Measurements from ENCODE around the gene FHAD1. TPM values are rescaled to one million over a fixed set of nuclear protein-coding genes. Genes with fewer than 3 reads are reported as not detected.
"Not testable (repeated sequence)": the region's sequence is repeated elsewhere in the genome, so short reads cannot be mapped to it uniquely, and the experiment has no call there.

Gene FHAD1
- total RNA-seq, 4 donors from 2014 or later: 0.96 TPM; not detected in 3

GRCh38 chr1:15370268-15370667, 123.2 kb downstream of the FHAD1 start:
- ATAC-seq (ENCODE audit: low FRiP score) (no peak), DNase-seq (ENCODE audit: low spot score) (no peak)
- no peak for TF ChIP-seq CTCF (IDR thresholded peaks at IDR 0.05)

- TF ChIP-seq CTCF (IDR thresholded peaks at IDR 0.05): no peak
- no peak for ATAC-seq (ENCODE audit: low FRiP score)
- no peak for DNase-seq (ENCODE audit: low spot score)
These were observed 123.9 kb downstream of the FHAD1 start for GRCh38 chr1:15370781-15371520.

DNA sequence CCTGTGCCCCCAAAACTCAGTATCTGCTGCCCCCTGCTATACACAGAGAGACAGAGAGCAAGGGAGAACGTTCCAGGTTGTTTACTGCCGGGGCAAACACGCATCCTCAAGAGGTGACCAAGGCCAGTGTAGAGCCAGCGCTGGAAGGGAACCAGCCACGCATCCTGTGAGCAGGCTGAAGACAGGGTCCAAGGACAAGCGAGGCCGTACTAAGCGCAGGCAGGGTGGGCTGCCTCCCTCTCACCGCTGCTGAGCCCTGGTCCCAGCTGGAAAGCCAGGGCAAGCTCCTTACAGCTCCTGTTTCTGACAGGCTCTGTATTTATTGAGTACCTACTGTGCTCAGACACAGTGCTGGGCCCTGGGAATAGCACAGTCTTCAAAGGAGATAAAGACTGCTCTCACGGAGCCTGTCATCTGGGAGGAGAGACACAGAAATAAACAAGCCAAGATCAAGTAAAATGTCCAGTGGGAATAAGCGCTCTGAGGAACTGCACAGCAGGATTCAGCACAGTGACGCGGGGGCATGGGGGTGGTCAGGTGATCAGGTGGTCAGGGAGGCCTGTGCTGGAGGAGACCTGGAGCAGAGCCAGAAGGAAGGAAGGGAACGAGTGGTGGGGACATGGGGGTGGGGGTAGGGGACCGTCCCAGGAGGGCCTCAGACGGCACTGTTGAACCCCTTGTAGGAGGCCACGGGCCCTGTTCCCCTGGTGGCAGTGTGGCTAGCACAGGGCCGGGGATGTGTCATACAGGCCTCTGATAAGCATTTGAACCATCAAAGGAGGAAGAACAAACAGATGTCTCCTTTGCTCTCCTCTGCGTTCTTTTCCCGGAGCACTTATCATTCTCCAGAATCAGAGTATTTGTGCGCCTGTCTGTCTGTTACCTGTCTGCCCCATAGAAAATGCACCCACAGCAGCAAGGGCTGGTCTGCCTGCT, 124.9 kb downstream of the FHAD1 start:
- DNase-seq (ENCODE audit: low spot score): no peak
- ATAC-seq (ENCODE audit: low FRiP score): no peak
- TF ChIP-seq CTCF (IDR thresholded peaks at IDR 0.05): no peak

DNA sequence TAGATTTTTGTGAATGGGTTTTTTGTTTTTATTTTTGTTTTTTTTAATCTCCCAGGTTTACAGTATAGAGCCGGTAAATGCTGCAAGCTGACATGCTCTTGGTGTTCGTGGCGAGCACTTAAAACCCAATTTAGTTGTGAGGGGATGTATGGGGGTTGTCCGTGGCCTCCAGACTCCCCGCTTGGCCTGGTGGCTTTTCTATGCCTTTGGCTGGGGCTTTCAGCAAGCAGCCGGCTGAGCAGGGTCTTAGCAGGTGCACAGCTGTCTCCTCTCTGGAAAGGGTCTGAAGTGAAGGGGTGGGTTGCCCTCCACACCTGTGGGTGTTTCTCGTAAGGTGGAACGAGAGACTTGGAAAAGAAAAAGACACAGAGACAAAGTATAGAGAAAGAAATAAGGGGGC, 131.7 kb downstream of the FHAD1 start:
- no peak for ATAC-seq (ENCODE audit: low FRiP score)
- DNase-seq (ENCODE audit: low spot score): no peak
- no peak for TF ChIP-seq CTCF (IDR thresholded peaks at IDR 0.05)

DNA sequence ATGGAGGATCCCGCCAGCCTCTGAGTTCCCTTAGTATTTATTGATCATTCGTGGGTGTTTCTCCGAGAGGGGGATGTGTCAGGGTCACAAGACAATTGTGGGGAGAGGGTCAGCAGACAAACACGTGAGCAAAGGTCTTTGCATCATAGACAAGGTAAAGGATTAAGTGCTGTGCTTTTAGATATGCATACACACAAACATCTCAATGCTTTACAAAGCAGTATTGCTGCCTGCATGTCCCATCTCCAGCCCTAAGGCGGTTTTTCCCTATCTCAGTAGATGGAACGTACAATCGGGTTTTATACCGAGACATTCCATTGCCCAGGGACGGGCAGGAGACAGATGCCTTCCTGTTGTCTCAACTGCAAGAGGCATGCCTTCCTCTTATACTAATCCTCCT, 132.1 kb downstream of the FHAD1 start:
- ATAC-seq (ENCODE audit: low FRiP score); DNase-seq (ENCODE audit: low spot score): not testable (repeated sequence)

DNA sequence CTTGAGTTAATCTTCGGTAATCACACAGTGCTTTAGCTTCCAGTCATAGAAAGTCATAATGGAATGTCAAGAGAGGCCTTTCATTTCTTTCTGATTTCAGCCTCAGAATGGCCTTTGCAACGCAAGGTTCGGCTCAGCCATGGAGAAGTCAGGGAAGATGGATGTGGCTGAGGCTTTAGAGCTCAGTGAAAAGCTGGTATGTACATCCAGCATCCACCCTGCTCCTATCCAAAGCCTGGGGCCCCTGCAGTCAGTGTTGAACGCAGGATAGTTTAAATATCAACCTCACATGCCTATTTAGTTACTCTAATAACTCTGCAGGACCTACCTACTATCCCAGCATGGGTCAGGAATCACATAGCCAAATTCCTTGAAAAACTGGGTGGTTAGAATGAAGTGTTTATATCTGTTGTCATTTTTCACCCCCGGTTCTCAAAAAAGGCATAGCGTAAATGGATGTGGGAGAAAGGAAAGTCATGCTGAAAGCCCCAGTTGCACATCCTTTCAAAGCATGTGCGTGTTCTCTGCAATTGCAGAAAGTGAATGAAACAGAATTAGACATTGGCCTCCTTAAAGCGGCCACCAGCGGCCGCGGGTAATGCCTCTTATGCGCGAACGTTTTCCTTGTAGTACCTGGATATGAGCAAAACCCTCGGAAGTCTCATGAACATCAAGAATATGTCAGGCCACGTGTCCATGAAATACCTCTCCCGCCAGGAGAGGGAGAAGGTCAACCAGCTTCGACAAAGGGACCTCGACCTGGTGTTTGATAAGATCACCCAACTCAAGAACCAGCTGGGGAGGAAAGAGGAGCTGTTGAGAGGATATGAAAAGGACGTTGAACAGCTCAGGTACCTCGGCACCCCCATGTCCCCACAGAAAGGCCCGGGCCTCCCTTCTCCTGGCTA, 133.8 kb downstream of the FHAD1 start:
- TF ChIP-seq CTCF (IDR thresholded peaks at IDR 0.05): no peak
- ATAC-seq (ENCODE audit: low FRiP score) (no peak), DNase-seq (ENCODE audit: low spot score) (no peak)

- ATAC-seq (ENCODE audit: low FRiP score): no peak
- DNase-seq (ENCODE audit: low spot score): no peak
- no peak for TF ChIP-seq CTCF (IDR thresholded peaks at IDR 0.05)
These were observed 134.8 kb downstream of the FHAD1 start for GRCh38 chr1:15381805-15382204.
